Measurements from ENCODE around the gene ZBED1.
"Not testable (repeated sequence)": the region's sequence is repeated elsewhere in the genome, so short reads cannot be mapped to it uniquely, and the experiment has no call there.

ZBED1 gene

GRCh38 chrX:2517055-2517454 is 16.3 kb upstream of the ZBED1 start:
- FAIRE-seq = no peak

DNA sequence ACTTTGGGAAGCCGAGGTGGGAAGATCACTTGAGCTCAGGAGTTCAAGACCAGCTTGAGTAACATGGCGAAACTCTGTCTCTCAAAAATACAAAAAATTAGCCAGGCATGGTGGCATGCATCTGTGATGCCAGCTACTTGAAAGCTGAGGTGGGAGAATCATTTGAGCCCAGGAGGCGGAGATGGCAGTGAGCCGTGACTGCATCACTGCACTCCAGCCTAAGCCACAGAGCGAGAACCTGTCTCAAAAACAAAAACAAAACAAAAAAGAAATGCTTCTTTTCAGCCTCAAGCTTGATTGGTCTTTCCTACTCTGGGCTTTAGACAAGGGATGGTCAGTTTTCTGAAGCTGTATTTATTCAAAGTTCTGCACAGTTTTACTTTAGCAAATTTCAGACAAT is 15.8 kb upstream of the ZBED1 start:
- no peak for FAIRE-seq

DNA sequence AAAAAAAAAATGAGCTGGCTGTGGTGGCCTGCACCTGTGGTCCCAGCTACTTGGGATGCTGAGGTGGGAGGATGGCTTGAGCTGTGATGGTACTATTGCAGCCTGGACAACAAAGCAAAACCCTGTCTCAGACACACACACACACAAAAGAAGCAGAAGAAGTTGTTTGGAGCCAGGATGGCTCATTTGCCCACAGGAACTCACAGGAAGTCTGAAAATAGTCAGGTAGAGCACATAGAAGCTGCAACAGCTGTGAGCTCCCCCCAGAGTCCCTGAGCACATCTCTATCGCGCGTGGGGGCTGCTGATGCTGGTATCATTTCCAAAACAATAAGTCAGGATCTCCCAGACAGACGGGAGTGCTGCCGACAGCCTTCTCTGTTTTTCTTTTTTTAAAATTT is 13.4 kb upstream of the ZBED1 start:
- no peak for FAIRE-seq

DNA sequence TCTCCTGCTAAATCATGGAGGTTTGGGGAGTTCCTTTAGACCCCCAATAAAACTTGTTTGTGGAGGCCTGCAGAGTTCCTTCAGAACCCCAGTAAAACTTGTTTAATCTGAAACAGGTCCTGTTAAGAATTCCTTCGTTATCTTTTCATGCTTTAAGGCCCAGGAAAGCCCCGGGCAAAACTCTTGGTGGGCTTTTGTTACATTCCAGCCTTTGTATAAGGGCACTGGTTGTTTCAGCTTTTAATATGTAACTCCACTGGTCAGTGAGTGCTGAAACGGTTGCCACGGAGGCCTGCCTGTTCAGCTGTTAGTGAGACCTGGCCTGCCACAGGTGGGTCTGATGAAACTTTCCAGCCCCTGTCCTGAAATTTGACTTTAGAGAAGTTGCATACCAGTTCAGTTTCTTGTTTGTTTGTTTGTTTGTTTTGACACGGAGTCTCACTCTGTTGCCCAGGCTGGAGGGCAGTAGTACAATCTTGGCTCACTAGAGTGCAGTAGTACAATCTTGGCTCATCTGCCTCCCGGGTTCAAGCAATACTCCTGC is 12.4 kb upstream of the ZBED1 start:
- FAIRE-seq = no peak

- FAIRE-seq = no peak
These were observed 11.7 kb upstream of the ZBED1 start for GRCh38 chrX:2512501-2512900.

- no peak for FAIRE-seq
These were observed 10.6 kb upstream of the ZBED1 start for GRCh38 chrX:2511326-2511725.

DNA sequence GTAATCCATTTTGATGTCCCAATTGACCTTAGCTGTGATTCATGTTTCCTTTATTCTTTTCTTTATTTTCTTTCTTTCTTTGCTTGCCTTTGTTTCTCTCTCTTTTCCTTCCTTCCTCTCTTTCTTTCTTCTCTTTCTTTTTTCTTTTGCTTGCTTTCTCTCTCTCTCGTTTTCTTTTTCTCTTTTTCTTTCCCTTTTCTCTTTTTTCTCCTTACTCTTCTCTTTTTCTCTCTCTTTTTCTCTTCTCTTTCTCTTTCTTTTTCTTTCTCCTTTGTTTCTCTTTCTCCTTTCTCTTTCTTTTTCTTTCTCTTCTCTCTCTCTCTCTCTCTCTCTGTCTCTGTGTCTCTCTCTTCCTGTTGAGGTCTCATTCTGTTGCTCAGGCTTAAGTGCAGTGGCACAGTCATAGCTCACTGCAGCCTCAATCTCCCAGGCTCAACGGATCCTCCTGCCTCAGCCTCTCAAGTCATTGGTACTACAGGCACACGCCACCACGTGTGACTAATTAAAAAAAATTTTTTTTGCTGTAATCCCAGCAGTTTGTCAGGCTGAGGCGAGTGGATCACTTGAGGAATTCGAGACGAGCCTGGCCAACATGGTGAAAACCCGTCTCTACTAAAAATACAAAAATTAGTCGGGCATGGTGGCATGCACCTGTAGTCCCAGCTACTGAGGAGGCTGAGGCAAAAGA is 8.0 kb upstream of the ZBED1 start:
- FAIRE-seq = no peak

- no peak for FAIRE-seq
These were observed 7.3 kb upstream of the ZBED1 start for GRCh38 chrX:2507904-2508627.

DNA sequence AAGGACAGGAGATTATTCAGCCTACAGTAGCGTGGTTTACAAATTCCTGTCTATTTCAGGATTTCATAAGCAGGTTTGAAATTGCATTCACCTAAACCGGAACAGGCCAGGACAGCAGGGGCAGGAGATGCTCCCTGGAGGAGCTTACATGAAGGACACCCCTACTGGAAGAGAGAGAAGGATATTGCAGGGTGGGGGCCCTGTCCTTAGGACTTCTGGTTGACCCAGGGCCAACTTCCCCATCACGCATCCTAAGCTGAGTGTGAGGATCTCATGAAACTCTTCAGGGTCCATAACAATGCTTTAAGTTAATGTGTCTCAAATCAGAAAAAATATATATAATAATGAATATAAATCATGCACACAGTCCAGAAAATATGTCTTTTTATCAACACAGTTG is 6.4 kb upstream of the ZBED1 start:
- FAIRE-seq = no peak

- FAIRE-seq = not testable (repeated sequence)
These were observed 4.6 kb upstream of the ZBED1 start for GRCh38 chrX:2505341-2505740.

DNA sequence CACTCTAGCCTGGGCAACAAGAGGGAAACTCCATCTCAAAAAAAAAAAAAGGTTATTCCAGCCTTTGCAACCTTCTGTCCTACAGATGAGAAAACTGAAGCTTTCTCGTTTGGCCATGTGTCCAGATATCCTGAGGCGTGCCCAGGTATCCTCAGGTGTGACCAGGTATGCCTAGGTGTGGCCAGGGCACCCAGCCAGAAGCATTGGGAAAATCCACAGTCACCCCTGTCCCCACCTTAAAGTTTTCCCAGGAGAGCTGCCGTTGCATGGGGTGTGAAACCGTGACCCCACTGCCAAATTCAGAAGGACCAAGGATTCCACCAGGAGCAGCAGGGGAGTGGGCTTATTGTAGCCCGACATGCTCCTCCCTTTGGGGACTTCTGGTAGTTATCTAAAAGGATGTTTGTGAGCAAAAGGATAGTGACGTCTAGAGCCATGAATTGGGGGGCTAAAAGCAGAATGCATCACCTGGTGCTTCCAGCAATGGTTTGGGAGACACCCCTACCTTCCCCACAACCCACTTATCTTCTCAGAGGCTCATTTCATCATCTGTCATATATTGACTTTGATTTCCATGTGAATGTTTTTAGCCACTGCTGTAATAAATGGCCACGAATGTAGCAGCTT is 4.0 kb upstream of the ZBED1 start:
- no peak for FAIRE-seq

DNA sequence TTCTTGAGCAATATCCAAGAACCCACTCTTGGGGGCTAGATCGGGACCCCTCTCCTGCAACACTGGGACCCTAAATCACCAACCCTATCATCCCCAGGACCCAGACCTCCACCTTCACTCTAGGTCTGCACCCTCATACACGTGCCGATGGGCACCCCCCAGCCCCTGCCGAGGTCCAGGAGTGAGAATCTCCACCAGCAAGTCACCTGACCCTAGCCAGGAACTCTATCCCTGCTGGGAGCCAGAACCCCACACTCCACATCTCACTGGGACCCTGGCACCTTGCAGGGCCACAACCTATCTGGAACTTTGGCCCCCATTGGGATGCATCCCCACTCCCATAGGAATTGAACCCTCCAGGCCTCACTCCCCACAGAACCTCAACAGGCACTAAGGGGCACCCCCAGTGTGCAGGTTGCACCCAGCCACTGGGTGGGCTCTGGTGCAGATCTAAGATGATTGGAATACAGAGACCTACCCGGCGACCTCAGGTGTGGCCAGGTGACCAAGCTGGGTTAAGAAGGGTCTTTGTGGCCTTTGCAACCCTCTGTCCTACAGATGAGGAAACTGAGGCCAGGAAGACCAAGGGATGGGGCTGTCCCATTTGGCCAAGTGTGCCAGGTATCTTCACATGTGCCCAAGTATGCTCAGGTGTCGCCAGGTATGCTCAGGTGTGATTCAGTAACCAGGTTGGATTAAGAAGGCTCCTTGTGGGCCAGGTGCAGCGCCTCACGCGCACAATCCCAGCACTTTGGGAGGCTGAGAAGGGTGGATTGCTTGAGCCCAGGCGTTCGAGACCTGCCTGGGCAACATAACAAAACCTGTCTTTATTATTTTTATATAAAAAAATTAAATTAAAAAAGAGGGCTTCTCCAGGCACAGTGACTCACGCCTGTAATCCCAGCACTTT is 3.1 kb upstream of the ZBED1 start:
- no peak for FAIRE-seq

DNA sequence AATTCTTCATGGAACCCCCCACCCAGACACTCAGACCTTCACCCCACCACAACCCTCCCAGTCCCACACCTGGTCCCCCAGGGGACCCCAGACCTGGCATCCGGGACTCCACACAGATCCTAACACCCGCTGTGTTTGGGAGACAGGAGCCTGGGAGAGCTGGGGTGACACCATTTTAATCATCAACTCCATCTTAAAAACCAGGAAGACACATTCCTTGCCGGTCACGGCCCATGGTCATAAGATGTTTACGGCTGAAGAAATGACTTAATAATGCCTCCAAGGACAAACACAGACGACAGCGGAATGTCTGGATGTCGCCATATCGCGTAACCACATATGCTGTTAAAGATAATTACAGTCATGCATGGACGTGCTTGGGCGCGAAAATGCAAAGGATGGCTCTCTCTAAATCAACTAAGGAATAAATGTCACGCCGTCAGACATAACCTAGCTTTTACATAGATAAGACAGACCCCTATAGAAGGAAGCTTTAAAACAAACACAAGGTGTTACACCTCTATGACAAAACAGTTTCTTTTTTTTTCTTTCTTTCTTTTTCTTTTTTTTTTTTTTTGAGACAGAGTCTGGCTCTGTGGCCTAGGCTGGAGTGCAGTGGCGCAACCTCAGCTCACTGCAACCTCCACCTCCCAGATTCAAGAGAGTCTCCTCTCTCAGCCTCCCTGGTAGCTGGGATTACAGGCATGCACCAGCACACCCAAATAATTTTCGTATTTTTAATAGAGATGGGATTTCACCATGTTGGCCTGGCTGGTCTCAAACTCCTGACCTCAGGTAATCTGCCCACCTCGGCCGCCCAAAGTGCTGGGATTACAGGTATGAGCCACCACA is 2.1 kb upstream of the ZBED1 start:
- no peak for FAIRE-seq

DNA sequence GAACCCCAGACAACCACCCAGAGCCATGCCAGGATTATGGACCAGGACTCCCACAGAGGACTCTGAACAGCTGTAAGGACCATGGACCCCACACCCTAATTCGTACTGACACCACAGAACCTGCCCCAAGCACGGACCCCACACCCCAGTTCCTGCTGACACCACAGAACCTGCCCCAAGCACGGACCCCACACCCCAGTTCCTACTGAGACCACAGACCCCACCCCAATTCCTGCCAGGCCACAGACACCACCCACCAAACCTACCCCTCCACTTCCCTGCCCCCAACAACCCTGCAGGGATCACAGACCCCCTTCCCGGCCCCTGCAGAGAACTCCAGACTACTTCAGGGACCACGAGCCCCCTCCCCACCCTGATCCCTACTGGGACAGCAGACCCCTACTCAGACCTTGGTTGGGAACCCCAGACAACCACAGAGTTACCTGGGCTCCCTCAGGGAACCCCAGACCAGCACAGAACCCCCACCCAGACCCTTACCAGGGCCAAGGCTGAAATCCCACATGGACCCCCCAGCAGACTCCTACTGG is 1.4 kb upstream of the ZBED1 start:
- no peak for FAIRE-seq

DNA sequence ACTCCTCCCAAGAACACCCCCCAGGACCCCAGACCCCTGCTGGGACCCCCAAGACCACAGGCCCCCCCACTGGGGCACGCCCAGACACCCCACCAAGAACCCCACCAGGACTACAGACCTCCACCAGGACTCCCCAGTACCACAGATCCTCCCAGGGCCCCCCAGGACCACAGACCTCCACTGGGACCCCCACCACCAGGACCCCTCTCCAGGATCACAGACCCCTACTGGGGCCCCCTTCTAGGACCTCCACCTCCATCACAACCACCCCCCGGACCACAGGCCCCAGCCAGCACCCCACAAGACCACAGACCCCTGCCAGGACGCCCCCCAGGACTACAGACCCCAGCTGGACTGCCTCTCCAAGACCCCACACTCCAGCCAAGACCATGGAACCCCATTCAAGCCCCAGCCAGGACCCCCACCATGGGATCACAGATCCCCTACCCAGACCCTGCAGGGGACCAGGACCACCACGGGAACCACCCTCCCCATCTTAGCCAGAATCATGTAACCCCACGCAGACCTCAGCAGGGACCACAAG is 855 bp upstream of the ZBED1 start:
- FAIRE-seq = no peak

GRCh38 chrX:2500091-2500802 is 529 bp downstream of the ZBED1 start:
- FAIRE-seq = no peak

DNA sequence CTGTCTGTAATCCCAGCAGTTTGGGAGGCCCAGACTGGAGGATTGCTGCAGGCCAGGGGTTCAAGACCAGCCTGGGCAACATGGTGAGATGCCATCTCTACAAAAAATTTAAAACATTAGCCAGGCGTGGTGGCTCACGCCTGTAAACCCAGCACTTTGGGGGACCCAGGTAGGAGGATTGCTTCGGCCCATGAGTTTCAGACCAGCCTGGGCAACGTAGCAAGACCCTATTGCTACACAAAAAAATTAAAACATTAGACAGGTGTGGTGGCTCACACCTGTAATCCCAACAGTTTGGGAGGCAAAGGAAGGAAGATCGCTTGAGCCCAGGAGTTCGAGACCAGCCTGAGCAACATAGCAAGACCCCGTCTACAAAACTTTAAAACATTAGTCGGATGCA is 1.3 kb downstream of the ZBED1 start:
- no peak for FAIRE-seq

- no peak for FAIRE-seq
These were observed 1.9 kb downstream of the ZBED1 start for GRCh38 chrX:2498781-2499302.

DNA sequence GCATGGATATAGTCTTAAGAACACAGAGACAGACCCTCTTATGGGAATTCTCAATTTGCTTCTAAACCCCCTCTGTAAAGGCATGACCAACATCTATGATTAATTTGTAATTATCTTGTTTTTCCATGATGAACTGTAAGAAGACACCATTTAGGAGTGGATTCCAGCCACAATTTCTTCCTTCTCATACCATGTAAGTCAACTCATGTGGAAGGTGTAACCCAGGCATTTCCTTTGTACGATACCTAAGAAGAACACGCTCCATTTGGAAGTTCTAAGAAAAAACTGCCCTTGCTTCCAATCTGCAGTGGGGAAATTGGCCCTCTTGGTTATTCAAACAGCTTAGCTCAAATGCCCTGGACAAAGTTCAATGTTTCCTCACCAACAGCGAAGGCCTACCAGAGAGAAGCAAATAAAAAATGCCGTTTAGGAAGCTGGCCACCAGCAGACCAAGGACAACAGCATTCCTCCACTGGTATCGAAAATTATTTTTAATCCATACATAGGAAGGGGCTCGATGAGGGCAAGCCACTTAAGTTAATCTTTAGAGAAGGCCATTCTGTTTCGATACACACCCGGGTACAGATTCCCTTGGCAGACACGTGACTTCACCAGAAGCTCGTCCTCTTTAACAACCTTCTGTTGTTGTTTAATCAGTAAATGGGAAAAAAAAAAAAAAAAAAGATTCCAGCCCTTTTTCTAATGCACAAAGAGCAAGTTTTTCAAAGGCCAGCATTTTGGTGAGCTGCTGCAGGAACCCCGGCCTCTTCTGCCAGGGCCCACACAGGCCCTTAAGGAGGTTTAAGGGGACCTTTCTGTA is 2.6 kb downstream of the ZBED1 start:
- no peak for FAIRE-seq
